Mammary epithelial cell (primary cell): ENCODE results near the gene CTIF.

ENCODE experiments used
- EZH2 ChIP-seq: IDR thresholded peaks from 2 replicates; pipeline ENCODE4 v1.6.1; 2012; ENCODE audit warnings: low read length, inconsistent platforms, borderline replicate concordance
- TF ChIP-seq, protein P1 (sequence below), 2 donors: IDR thresholded peaks in 1 of 2; conservative IDR thresholded peaks in 1 of 2; 2 replicates each; pipeline ENCODE4 v1.5.1; 2011 to 2012; ENCODE audit warnings: inconsistent platforms in 2 of 2, low read length in 2 of 2, mild to moderate bottlenecking in 2 of 2, control low read depth in 1 of 2, low read depth in 1 of 2; ENCODE audit not compliant: insufficient read depth in 1 of 2; ENCODE audit errors: extremely low read depth in 1 of 2

DNA sequence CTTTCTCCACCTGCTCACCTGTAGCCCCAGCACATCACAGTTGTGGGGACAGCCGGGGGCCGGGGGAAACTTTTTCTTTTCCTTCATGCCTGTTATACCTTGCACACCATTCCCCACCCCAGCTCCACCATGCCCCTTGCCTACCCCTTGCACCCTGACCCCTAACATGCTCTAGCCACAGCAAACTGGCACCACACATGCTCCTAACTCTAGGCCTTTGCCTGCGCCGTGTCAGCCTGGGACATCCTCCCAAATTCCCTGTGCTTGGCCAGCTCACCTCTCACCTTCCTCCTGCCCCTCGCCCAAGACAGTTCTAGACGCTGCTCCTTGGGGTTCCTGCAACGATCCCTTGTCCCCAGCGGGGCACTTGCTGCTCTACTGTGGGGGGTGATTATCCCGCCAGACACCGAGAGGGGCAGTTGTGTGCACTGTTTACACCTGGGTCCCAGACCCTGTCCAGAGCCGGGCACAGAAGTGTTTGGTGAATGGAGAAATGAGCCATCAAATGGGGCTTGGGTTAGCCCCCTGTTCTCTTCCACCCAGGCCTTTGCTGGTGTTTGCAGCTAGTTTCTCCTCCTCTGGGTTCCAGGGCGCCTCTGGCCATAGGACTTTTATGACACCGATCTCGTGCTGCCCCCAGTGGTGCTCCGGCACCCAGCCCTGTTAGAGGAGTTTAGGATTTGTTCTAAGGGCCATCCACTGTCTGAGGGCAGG, 129.8 kb downstream of the CTIF start:
- TF ChIP-seq EZH2: no peak
- TF ChIP-seq, protein P1, sequence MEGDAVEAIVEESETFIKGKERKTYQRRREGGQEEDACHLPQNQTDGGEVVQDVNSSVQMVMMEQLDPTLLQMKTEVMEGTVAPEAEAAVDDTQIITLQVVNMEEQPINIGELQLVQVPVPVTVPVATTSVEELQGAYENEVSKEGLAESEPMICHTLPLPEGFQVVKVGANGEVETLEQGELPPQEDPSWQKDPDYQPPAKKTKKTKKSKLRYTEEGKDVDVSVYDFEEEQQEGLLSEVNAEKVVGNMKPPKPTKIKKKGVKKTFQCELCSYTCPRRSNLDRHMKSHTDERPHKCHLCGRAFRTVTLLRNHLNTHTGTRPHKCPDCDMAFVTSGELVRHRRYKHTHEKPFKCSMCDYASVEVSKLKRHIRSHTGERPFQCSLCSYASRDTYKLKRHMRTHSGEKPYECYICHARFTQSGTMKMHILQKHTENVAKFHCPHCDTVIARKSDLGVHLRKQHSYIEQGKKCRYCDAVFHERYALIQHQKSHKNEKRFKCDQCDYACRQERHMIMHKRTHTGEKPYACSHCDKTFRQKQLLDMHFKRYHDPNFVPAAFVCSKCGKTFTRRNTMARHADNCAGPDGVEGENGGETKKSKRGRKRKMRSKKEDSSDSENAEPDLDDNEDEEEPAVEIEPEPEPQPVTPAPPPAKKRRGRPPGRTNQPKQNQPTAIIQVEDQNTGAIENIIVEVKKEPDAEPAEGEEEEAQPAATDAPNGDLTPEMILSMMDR (conservative IDR thresholded peaks at IDR 0.05 in 1 of 2, IDR thresholded peaks at IDR 0.05 in 1 of 2; ENCODE audit: extremely low read depth in 1 of 2, insufficient read depth in 1 of 2, low read depth in 1 of 2, low read length in 2 of 2): no peak
